AG08396 (cell line): ENCODE results near the gene ANKRD33.

Experiments
- DNase-seq: peaks from one replicate; pipeline ENCODE4 v3.0.0; 2012; ENCODE audit warnings: low spot score, mixed read lengths

The ANKRD33 gene

GRCh38 chr12:51862947-51863346, 25.0 kb upstream of the ANKRD33 start:
- DNase-seq: peak; percentile 4

DNA sequence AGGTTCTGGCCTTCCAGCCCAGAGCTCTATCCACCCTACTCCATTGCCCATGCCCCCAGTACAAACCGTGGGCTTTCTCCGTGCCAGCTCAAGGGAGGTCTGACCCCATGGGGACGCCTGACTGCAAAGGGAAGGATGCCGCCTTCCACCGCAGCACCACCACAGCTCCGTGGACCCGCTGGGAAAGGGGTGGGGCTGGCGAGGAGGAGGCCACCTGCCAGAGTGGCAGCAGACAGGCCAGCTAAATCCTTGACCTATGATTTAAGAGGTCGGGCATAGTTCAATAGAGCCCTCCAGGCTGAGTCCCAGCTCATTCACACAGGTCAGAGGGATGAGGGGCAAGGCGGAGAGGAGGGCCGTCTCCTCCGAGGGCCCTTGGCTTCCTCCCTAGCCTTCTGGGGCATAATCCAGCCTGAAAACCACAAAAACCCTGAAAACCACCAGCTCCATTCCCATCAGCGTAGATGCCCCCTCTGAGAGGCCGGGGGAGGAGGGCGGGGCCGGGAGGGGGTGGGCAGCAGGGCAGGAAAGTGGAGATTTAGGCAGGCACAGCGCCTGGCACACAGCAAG, 24.5 kb upstream of the ANKRD33 start:
- DNase-seq: peak; percentile 7

GRCh38 chr12:51863933-51864832, 23.7 kb upstream of the ANKRD33 start:
- peak; percentile 40 for DNase-seq

DNA sequence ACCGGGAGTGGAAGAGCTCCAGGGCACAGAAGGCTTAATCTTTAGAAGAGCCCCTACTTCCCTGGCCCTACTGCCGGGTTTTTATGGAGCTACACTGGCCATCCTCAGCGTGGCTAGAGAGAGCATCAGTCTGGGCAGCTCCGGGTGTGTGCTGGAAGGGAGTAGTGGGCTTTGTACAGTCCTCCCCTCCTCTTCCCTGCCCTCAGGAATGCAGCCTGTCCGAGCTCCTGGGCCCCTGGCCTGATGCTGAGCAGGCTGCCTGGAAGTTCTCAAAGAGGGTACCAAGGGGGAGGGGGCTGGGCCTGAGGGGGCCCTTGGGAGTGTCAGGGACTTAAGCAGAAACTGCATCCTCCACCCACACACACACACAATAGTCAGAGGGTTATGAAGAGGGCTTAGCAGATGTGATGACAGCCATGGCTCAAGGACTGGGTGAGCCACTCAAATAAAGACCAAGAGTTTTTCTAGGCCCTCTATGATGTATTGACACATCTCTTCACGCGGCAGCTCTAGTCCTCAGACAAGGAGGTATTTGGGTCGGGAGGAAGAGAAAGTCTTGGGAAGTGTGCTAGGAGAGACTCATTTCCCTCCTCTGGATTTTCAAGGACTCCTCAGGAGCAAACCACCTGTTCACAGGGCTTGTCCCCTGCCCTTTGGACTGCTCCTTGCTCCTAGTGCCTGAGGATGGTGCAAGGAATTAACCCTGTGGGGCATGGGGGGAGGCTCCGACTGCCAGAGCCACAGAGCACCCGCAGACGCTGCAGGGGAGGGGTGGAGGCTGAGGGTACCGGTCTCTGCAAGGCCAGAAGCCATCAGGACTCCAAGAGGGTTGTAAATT, 22.9 kb upstream of the ANKRD33 start:
- peak; percentile 31 for DNase-seq

GRCh38 chr12:51865757-51866270, 22.1 kb upstream of the ANKRD33 start:
- DNase-seq: peak; percentile 13

DNA sequence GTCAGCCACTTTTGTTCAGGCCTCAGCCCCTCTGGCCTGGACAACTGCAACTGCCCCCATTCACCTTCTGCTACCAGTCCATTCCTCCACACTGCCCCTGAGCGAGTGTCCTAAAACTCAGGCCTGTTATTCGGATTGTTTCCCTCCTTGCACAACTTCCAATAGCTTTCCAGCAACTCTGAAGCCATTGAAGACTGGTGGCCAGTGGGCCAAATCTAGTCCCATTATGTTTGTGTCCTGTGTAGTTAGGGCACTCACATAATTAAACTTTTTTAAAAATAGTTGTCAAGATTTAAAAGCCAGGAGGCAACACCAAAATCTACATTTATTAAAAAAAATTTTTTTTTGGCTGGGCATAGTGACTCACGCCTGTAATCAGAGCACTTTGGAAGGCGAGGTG, 21.6 kb upstream of the ANKRD33 start:
- no peak for DNase-seq

DNA sequence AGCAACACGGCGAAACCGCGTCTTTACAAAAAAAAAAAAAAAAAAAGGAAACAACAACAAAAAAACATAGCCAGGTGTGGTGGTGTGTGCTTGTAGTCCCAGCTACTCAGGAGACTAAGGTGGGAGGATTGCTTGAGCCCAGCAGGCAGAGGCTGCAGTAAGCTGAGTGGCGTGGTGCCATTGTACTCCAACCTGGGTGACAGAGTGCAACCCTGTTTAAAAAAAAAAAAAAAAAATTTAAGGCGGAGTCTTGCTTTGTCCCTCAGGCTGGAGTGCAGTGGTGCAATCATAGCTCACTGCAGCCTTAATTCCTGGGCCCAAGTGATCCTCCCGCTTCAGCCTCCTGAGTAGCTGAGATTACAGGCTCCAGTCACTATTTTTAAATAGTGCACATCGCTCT, 21.1 kb upstream of the ANKRD33 start:
- DNase-seq: no peak

DNA sequence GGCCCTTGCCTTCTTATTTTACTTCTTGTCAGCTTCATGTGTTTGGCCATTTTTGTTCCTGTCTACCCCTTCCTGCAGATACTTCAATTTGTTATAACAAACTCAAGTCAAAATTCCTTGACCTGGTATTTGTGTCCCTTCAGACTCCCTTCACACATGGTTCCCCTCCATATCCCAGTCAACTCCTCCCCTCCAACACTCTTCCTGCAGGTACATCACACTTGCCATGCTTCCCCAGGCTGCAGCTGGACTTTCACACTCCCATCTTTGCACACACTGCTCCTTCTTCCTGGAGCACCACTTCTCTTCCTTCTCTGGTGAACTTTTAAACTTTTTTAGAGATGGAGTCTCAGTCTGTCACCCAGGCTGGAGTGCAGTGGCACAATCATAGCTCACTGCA, 20.5 kb upstream of the ANKRD33 start:
- peak; percentile 6 for DNase-seq

GRCh38 chr12:51867796-51868428, 20.0 kb upstream of the ANKRD33 start:
- no peak for DNase-seq

DNA sequence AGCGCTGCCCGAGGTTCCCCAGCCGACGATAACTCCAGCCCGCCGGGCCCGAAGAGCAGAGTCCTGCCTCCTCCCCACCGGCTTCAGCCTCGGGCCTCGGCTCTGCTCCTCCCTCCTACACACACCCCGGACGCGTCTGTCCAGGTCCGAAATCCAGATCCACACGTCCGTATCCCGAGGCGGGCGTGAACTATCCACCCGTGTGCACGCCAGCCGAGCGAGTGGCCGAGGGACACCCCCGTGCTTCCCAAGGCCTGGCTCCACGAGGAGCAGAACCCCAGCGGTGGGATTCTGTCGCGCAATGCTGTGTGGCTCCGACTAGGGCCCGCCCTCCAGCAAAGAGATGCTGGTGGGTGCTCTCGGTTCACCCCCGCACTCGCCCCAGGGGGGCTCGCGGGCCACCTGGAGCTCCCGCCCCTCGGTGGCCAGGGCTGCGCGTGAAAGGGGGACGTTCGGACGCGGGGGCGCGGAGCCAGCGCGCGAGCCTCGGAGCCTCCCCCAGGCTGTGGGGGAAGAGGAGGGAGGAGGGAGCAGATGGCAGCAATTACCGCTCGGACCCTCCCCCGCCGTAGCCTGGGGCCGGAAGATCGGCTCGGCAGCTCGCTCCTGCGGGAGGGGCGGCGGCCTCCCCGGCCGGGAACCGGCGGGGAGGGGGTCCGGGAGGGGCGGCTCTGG, 18.9 kb upstream of the ANKRD33 start:
- DNase-seq: peak; percentile 54

- DNase-seq: no peak
These were observed 18.4 kb upstream of the ANKRD33 start for GRCh38 chr12:51869496-51869865.

DNA sequence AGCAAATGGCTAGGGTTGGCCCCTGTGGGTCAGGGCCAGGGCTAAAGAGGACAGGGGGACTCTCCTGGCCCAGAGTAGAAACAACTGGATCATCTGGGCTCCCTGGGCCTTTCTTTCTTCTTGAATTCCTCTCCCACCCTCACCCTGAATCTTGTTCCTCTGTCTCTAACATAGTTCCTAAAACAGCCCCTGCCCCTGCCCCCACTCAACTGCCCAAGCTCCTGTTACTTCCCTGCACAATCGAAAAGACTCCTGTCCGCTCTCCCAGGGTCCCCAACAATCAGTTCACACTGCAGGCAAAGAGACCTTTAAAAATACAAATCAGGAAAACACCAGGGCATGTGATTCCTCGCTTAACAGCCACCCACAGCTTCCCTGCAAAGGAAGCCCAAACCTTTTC, 18.0 kb upstream of the ANKRD33 start:
- DNase-seq: no peak

- no peak for DNase-seq
These were observed 17.4 kb upstream of the ANKRD33 start for GRCh38 chr12:51870504-51870903.

DNA sequence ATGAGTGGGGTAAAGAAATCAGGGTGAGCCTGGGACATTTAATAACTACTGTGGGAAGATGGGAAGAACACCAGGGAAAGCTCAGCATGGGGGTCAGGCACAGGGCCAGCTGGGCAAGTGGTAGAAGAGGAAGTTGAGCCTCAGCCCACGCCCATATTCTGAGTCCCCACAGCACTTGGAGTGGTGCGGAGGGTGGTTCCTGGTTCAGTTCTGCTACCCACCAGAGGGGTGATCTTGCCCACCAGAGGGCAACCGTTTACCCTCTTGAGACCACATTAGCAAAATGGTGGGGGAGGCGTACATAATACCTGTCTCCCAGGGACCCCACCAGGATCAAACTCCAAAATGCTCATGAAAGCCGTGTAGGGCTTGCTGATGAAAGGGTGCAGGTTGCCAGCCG, 16.8 kb upstream of the ANKRD33 start:
- no peak for DNase-seq

DNA sequence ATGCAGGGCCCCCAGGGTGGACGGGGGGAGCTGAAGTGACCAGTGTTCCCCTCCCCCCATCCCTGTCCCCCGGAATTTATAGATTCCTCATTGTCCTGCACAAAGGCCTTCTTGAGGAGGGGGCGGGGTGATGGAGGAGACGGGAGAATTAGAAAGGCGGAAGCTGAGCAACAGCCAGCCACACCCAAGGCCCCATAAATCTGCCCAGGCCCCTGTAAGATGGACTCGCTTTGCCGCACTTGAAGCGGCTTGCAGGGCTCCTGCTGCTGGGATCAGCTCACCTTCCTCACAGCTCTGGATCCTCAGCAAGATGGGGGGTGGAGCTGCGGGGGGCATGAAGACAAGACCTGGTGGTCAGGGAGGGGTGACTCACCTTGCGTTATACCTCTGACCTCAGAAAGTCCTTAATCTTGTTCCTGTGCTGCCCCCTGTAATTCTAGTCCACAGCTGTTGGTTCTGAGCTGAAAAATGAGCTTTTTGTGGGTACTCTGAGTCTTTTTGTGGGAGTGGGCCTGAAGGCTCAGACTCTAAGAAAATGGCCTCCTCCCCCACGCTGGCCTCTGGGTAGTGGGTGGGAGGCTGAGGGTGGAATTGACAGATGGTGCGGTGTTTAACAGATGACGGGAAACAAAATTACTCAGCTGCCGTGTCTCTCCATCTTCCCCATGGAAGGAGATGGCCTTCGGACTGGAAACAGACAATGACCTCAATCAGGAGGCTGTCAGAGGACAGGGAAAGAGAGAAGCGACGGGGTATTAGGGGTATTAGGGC, 15.8 kb upstream of the ANKRD33 start:
- DNase-seq: no peak

- DNase-seq: no peak
These were observed 15.3 kb upstream of the ANKRD33 start for GRCh38 chr12:51872689-51872981.

GRCh38 chr12:51873251-51873994, 14.5 kb upstream of the ANKRD33 start:
- DNase-seq: no peak

GRCh38 chr12:51874000-51874399, 13.9 kb upstream of the ANKRD33 start:
- DNase-seq: no peak

DNA sequence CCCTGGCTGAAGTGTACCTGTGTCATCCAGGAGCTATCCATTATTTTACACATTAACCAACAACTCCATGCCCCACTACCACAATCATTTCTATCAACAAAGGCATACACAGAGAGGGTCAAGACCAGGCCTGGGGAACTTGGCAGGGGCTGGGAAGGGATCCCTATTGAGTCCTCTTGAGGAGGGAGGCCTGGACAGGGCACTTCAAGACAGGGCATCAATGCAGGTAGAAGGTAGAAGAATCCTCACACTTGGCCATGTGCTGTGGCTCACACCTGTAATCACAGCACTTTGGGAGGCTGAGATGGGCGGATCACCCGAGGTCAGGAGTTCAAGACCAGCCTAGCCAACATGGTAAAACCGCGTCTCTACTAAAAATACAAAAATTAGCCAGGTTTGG, 13.4 kb upstream of the ANKRD33 start:
- no peak for DNase-seq

- no peak for DNase-seq
These were observed 8.8 kb upstream of the ANKRD33 start for GRCh38 chr12:51879102-51879501.
